Measurements from ENCODE around the gene FOXP1. TPM values are rescaled to one million over a fixed set of nuclear protein-coding genes. Genes with fewer than 3 reads are reported as not detected.

Gene FOXP1
- polyA plus RNA-seq, 1 donor from 2014 or later, result 5.6 TPM

DNA sequence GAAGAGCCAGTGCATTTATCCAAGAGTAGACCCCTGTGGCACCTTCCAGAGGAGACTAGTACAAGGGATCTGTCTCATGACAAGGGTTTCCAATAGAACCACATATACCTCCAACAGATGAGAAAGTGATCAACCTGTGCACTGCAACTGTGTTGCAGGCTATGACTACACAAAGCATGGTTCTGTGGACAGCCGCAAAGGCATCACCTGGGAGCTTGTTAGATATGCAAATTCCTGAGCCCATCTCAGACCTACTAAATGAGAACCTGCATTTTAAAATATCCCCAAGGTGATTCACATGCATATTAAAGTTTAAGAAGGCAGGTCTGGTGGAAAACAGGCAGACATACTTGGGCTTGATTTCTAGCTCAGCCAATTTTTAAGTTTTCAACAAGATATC is 368.7 kb downstream of the FOXP1 start:
- H3K27ac ChIP-seq (ENCODE audit: low read length), result no peak overlapping the region
- H3K9me3 ChIP-seq (ENCODE audit: low read length), result no peaks in the 10 kb centered on the region
- no peaks in the 10 kb centered on the region for H3F3A ChIP-seq (ENCODE audit: insufficient read depth, low read length, poor library complexity, severe bottlenecking)
- no peaks in the 10 kb centered on the region for H3K79me2 ChIP-seq (replicated peaks; ENCODE audit: insufficient read depth, low read length)
- H3K36me3 ChIP-seq (ENCODE audit: insufficient read depth, low read length), result no peaks in the 10 kb centered on the region
- H3K9me2 ChIP-seq (ENCODE audit: insufficient read depth, low read length), result no peaks in the 10 kb centered on the region
- TF ChIP-seq SMC3 (conservative IDR thresholded peaks at IDR 0.05; ENCODE audit: poor library complexity), result no peak
- TF ChIP-seq EZH2 (IDR thresholded peaks at IDR 0.05; ENCODE audit: borderline replicate concordance, insufficient read depth, low read length, poor library complexity, severe bottlenecking), result no peak
- H4K20me1 ChIP-seq (ENCODE audit: insufficient read depth), result no peaks in the 10 kb centered on the region
- H3K4me3 ChIP-seq (ENCODE audit: low read length), result no peak overlapping the region
- no peaks in the 10 kb centered on the region for H3K27me3 ChIP-seq (ENCODE audit: insufficient read depth, low read depth, low read length)
- H3K9ac ChIP-seq (ENCODE audit: low read length), result no peak overlapping the region
- H3K4me2 ChIP-seq (ENCODE audit: low read length), result no peak overlapping the region
- H2AFZ ChIP-seq (ENCODE audit: low read depth, low read length), result no peak overlapping the region

DNA sequence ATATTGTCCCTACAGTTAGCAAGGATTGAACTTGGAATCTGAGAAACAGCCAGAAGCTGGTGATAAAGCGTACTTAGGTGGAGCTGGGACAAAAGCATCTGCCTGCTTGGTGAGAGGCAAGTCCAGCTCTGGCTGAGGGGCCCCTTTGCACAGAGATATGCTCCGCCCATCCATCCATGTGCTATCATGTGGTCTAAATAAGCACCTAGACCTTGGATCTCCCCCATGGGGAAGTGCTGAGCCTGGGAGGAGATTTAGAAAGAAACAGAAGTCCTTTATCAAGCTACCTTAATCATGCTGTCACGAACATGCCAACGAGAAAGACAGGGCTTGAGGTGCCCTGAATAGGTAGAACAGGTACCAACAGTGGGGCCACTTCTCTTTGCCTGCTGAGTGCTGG is 369.5 kb downstream of the FOXP1 start:
- no peak overlapping the region for H2AFZ ChIP-seq (ENCODE audit: low read depth, low read length)
- no peaks in the 10 kb centered on the region for H3K9me2 ChIP-seq (ENCODE audit: insufficient read depth, low read length)
- H3K9ac ChIP-seq (ENCODE audit: low read length), result no peak overlapping the region
- TF ChIP-seq RAD21 (conservative IDR thresholded peaks at IDR 0.05) (no peak), REST (IDR thresholded peaks at IDR 0.05; ENCODE audit: borderline replicate concordance) (no peak), EP300 (conservative IDR thresholded peaks at IDR 0.05; ENCODE audit: poor library complexity, severe bottlenecking) (no peak), CTCF (IDR thresholded peaks at IDR 0.05; ENCODE audit: poor library complexity, severe bottlenecking) (no peak), TAF1 (IDR thresholded peaks at IDR 0.05; ENCODE audit: low read depth) (no peak), EZH2 (IDR thresholded peaks at IDR 0.05; ENCODE audit: borderline replicate concordance, insufficient read depth, low read length, poor library complexity, severe bottlenecking) (no peak), SMC3 (conservative IDR thresholded peaks at IDR 0.05; ENCODE audit: poor library complexity) (no peak), MXI1 (conservative IDR thresholded peaks at IDR 0.05; ENCODE audit: poor library complexity, severe bottlenecking) (no peak)
- no peak overlapping the region for H3K27ac ChIP-seq (ENCODE audit: low read length)
- H3K9me3 ChIP-seq (ENCODE audit: low read length), result no peaks in the 10 kb centered on the region
- no peaks in the 10 kb centered on the region for H3K27me3 ChIP-seq (ENCODE audit: insufficient read depth, low read depth, low read length)
- H3K4me2 ChIP-seq (ENCODE audit: low read length), result no peak overlapping the region
- H3K4me3 ChIP-seq (ENCODE audit: low read length), result no peak overlapping the region
- H4K20me1 ChIP-seq (ENCODE audit: insufficient read depth), result no peaks in the 10 kb centered on the region
- no peaks in the 10 kb centered on the region for H3K79me2 ChIP-seq (replicated peaks; ENCODE audit: insufficient read depth, low read length)
- H3K36me3 ChIP-seq (ENCODE audit: insufficient read depth, low read length), result no peaks in the 10 kb centered on the region
- no peaks in the 10 kb centered on the region for H3F3A ChIP-seq (ENCODE audit: insufficient read depth, low read length, poor library complexity, severe bottlenecking)

DNA sequence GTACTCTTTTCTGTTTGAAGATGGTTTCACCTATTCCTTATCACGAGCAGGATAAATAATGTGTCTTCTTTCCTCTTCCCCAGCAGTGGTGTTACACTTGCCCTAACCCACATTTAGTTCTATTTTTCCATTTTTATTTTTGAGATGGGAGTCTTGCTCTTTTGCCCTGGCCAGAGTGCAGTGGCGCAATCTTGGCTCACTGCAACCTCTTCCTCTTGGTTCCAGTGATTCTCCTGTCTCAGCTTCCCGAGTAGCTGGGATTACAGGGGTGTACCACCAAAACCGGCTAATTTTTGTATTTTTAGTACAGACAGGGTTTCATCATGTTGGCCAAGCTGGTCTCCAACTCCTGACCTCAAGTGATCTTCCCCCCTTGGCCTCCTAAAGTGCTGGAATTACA is 372.4 kb downstream of the FOXP1 start:
- Histone ChIP-seq H3K27ac (ENCODE audit: low read length) (no peak overlapping the region), H3K9ac (ENCODE audit: low read length) (no peak overlapping the region), H3K9me2 (ENCODE audit: insufficient read depth, low read length) (no peaks in the 10 kb centered on the region), H4K20me1 (ENCODE audit: insufficient read depth) (no peaks in the 10 kb centered on the region), H3K27me3 (ENCODE audit: insufficient read depth, low read depth, low read length) (no peaks in the 10 kb centered on the region), H2AFZ (ENCODE audit: low read depth, low read length) (no peak overlapping the region), H3K4me2 (ENCODE audit: low read length) (no peak overlapping the region), H3K4me3 (ENCODE audit: low read length) (no peak overlapping the region), H3F3A (ENCODE audit: insufficient read depth, low read length, poor library complexity, severe bottlenecking) (no peaks in the 10 kb centered on the region), H3K79me2 (replicated peaks; ENCODE audit: insufficient read depth, low read length) (no peaks in the 10 kb centered on the region), H3K9me3 (ENCODE audit: low read length) (no peaks in the 10 kb centered on the region), H3K36me3 (ENCODE audit: insufficient read depth, low read length) (no peaks in the 10 kb centered on the region)
- TF ChIP-seq SMC3 (conservative IDR thresholded peaks at IDR 0.05; ENCODE audit: poor library complexity) (no peak), POLR2AphosphoS5 (IDR thresholded peaks at IDR 0.05) (no peak)
